RWPE2 (cell line): ENCODE data around the gene WDR76.

Experiments
- ATAC-seq: fragments of 200-7000 bp; cut with Tn5 transposase; 3 replicates; pipeline ENCODE4 v1.9.1; 2021; ENCODE audit warnings: low read depth
- DNase-seq: peaks from one replicate; pipeline ENCODE4 v3.0.0-alpha.2; 2020; ENCODE audit warnings: low spot score
- H3K27ac ChIP-seq: fragments of 450-650 bp; 2 replicates; pipeline ENCODE4 v1.5.1; 2017; ENCODE audit warnings: mild to moderate bottlenecking; ENCODE audit not compliant: poor library complexity, severe bottlenecking
- H3K27me3 ChIP-seq: fragments of 250-450 bp; sonication (Bioruptor Pico); 2 replicates; pipeline ENCODE4 v1.5.1; 2021; ENCODE audit warnings: mild to moderate bottlenecking, moderate library complexity; ENCODE audit not compliant: insufficient read depth, poor library complexity, severe bottlenecking
- H3K36me3 ChIP-seq: fragments of 250-450 bp; sonication (Bioruptor Pico); 2 replicates; pipeline ENCODE4 v1.5.1; 2020; ENCODE audit warnings: low read depth, mild to moderate bottlenecking, moderate library complexity
- H3K4me1 ChIP-seq: fragments of 250-450 bp; sonication (Bioruptor Pico); 2 replicates; pipeline ENCODE4 v1.5.1; 2021; ENCODE audit warnings: mild to moderate bottlenecking, moderate library complexity; ENCODE audit not compliant: insufficient read depth, poor library complexity, severe bottlenecking
- H3K4me3 ChIP-seq: fragments of 250-450 bp; sonication (Bioruptor Pico); 2 replicates; pipeline ENCODE4 v1.5.1; 2021; ENCODE audit warnings: mild to moderate bottlenecking, moderate library complexity; ENCODE audit not compliant: severe bottlenecking
- H3K9me3 ChIP-seq: fragments of 250-450 bp; sonication (Bioruptor Pico); 2 replicates; pipeline ENCODE4 v1.5.1; 2021; ENCODE audit warnings: mild to moderate bottlenecking, moderate library complexity; ENCODE audit not compliant: severe bottlenecking
- CTCF ChIP-seq: fragments of 450-650 bp; IDR thresholded peaks from one replicate; pipeline ENCODE4 v1.5.1; 2017; ENCODE audit warnings: mild to moderate bottlenecking, moderate library complexity; ENCODE audit not compliant: poor library complexity, severe bottlenecking

The WDR76 gene

DNA sequence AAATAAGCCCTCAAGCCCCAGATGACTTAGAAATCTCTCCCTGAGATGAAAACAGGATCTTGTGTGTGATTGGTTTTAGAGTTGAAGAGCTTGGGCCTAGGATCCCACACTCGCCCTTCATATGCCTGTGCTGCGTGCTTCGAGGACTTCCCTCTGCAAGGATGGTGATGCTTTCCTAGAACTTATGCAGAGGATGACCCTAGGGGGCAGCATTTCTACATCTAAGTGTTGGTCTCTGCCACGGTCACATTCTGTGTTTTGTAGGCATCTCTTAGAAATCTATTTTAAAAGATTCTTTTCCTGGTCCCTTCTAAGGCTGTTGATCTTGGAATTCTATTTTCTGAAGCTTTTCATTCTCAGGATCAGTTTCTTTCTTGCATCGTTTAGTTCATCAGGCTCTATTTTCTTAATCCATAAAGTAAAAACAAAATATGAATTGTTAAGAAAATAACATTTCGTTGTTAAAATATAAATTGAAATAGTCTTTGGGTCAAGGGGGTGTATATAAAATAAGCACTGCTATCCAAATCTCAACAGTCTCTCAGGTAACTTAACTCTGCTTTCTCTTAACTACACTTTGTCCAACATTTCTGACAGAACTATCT lies 45.7 kb downstream of the WDR76 start:
- no peak for DNase-seq
- no peak overlapping the region for H3K4me3 ChIP-seq
- H3K27ac ChIP-seq = no peak overlapping the region
- ATAC-seq = peak; percentile 81
- peaks cover 73% of the 10 kb centered on the region for H3K36me3 ChIP-seq
- no peaks in the 10 kb centered on the region for H3K9me3 ChIP-seq
- no peaks in the 10 kb centered on the region for H3K4me1 ChIP-seq
- H3K27me3 ChIP-seq = no peaks in the 10 kb centered on the region
- peak; percentile 92 for TF ChIP-seq CTCF

- peaks cover 72% of the 10 kb centered on the region for H3K36me3 ChIP-seq
- H3K4me3 ChIP-seq = no peak overlapping the region
- no peak overlapping the region for H3K27ac ChIP-seq
- no peak for TF ChIP-seq CTCF
- DNase-seq (peak; percentile 64), ATAC-seq (no peak)
- no peaks in the 10 kb centered on the region for H3K4me1 ChIP-seq
- no peaks in the 10 kb centered on the region for H3K27me3 ChIP-seq
- H3K9me3 ChIP-seq = no peaks in the 10 kb centered on the region
Measured at GRCh38 chr15:43873651-43874050, 46.8 kb downstream of the WDR76 start.

DNA sequence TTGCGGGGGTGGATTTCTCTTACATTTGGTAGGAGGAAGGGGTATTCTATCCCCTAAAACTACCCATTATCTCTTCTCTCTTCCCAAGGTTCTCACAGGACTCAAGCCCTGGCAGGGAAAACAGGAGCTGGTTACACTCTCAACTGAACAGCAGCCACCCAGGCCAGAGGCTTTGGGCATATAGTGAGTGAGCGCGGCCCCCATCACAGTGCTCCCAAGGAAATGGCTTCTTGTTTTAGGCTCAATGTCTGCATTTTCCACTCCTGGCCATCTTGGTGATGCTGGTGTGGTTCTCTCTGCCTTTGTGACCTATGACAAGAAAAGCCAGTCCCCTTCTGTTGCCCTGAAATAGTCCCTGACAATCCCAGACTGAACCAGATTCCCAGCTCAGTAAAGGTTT lies 50.1 kb downstream of the WDR76 start:
- Histone ChIP-seq H3K36me3 (peaks cover 56% of the 10 kb centered on the region), H3K4me1 (no peaks in the 10 kb centered on the region), H3K27me3 (no peaks in the 10 kb centered on the region), H3K9me3 (no peaks in the 10 kb centered on the region), H3K27ac (no peak overlapping the region), H3K4me3 (no peak overlapping the region)
- no peak for ATAC-seq
- peak; percentile 45 for DNase-seq
- no peak for TF ChIP-seq CTCF

DNA sequence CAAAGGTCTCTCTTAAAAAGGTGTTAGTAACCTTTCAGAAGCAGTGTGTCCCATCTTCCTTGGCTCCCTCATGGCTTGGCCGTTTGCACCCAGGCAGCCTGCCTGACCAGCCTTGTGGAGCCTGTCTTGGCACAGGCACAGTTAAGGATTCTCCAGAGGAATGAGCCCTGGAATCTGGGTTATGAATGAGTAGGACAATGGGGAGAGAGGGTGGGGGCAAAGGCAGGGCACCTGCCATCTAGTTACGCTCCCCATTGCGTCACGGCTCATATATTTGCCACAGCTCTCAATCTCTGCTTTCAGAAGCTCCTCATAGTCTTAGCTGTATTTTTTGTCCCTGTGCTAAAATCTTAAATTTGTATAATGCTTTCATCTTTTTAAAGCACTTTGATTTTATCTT lies 50.6 kb downstream of the WDR76 start:
- no peak for DNase-seq
- Histone ChIP-seq H3K36me3 (peaks cover 56% of the 10 kb centered on the region), H3K4me3 (no peak overlapping the region), H3K4me1 (no peaks in the 10 kb centered on the region), H3K27me3 (no peaks in the 10 kb centered on the region), H3K27ac (no peak overlapping the region), H3K9me3 (no peaks in the 10 kb centered on the region)
- ATAC-seq = no peak
- TF ChIP-seq CTCF = no peak

GRCh38 chr15:43878446-43878845 lies 51.6 kb downstream of the WDR76 start:
- H3K9me3 ChIP-seq = no peaks in the 10 kb centered on the region
- no peak for TF ChIP-seq CTCF
- peak; percentile 12 for DNase-seq
- no peaks in the 10 kb centered on the region for H3K4me1 ChIP-seq
- no peaks in the 10 kb centered on the region for H3K27me3 ChIP-seq
- no peak overlapping the region for H3K4me3 ChIP-seq
- peaks cover 54% of the 10 kb centered on the region for H3K36me3 ChIP-seq
- H3K27ac ChIP-seq = no peak overlapping the region
- no peak for ATAC-seq
